Naive B cell (primary cell): ENCODE results near the gene XAB2. TPM values are rescaled to one million over a fixed set of nuclear protein-coding genes. Genes with fewer than 3 reads are reported as not detected.

Experiments used
- ATAC-seq, 2 donors: fragments of 150-1000 bp; cut with Tn5 transposase; 2 replicates each; pipeline ENCODE4 v1.10.0; 2021; ENCODE audit warnings: low read depth in 2 of 2, mild to moderate bottlenecking in 2 of 2, moderate library complexity in 2 of 2
- DNase-seq: peaks from one replicate; pipeline ENCODE4 v3.0.0; 2022
- H3K27ac Mint-ChIP-seq, 6 donors: one replicate each; pipeline ENCODE4 v1.8.0; 2020 to 2022; ENCODE audit warnings: mild to moderate bottlenecking in 6 of 6, mixed read lengths in 6 of 6, moderate library complexity in 5 of 6, inconsistent platforms in 2 of 6
- H3K27me3 Mint-ChIP-seq, 3 donors: one replicate each; pipeline ENCODE4 v1.8.0; 2021 to 2022; ENCODE audit warnings: mixed read lengths in 3 of 3, mild to moderate bottlenecking in 1 of 3
- H3K36me3 Mint-ChIP-seq, 2 donors: one replicate each; pipeline ENCODE4 v1.8.0; 2020 to 2022; ENCODE audit warnings: mixed read lengths in 2 of 2, inconsistent platforms in 1 of 2, mild to moderate bottlenecking in 1 of 2
- H3K4me1 Mint-ChIP-seq, 3 donors: one replicate each; pipeline ENCODE4 v1.8.0; 2020 to 2022; ENCODE audit warnings: mixed read lengths in 3 of 3, inconsistent platforms in 1 of 3, mild to moderate bottlenecking in 1 of 3, moderate library complexity in 1 of 3
- H3K4me3 Mint-ChIP-seq, 8 donors: one replicate each; pipeline ENCODE4 v1.8.0; 2020 to 2022; ENCODE audit warnings: mild to moderate bottlenecking in 8 of 8, mixed read lengths in 8 of 8, moderate library complexity in 8 of 8, inconsistent platforms in 2 of 8
- H3K9me3 Mint-ChIP-seq, 7 donors: one replicate each; pipeline ENCODE4 v1.8.0; 2020 to 2022; ENCODE audit warnings: mixed read lengths in 7 of 7, mild to moderate bottlenecking in 5 of 7, inconsistent platforms in 2 of 7, moderate library complexity in 1 of 7
- polyA plus RNA-seq, 6 donors: library from polyadenylated mRNA; unstranded; fragments of 300-500 nt; fragmentation: Illumina TruSeq; gene quantifications; one replicate each; pipeline ENCODE4 v1.2.3, GENCODE V29; 2021; ENCODE audit warnings: low read depth in 6 of 6

Gene XAB2
- 10 to 100 TPM in 2 of 6 donors, 1 to 10 TPM in 4; 3.2 to 21.7 (median 8.9) TPM for polyA plus RNA-seq

- Mint-ChIP-seq H3K9me3 (no peaks in the 10 kb centered on the region), H3K27ac (peak within 1 kb of the TSS; percentile 98 to 99 (median 99)), H3K4me1 (peaks cover 45 to 62% (median 49%) of the 10 kb centered on the region in 3 donors), H3K36me3 (peaks cover 0 to 11% of the 10 kb centered on the region in 2 donors), H3K27me3 (no peaks in the 10 kb centered on the region), H3K4me3 (peak within 1 kb of the TSS; percentile 93 to 100 (median 98))
- peak; percentile 94 for DNase-seq
- peak; percentile 97 to 98 for ATAC-seq
Observed at GRCh38 chr19:7629347-7630054, at the start of gene XAB2, which contains the start of gene PET100. XAB2 (minus strand) TSS chr19:7629545; CDS start chr19:7629527, 18 bp downstream. PET100 (plus strand) TSS chr19:7629793; CDS start chr19:7629834, 41 bp downstream.

GRCh38 chr19:7677669-7678311 lies 48.4 kb upstream of the XAB2 start:
- DNase-seq, result no peak
- Mint-ChIP-seq H3K27ac (peak overlapping the region; percentile 24 to 94 (median 67)), H3K4me1 (peaks cover 40 to 67% (median 53%) of the 10 kb centered on the region in 3 donors), H3K4me3 (peak overlapping the region in 3 of 8 donors; percentile 4 to 57 (median 20)), H3K27me3 (peaks cover 20 to 36% (median 26%) of the 10 kb centered on the region in 3 donors), H3K9me3 (peaks cover 0 to 10% (median 2%) of the 10 kb centered on the region in 7 donors), H3K36me3 (no peaks in the 10 kb centered on the region)
- no peak for ATAC-seq

GRCh38 chr19:7676854-7677253 lies 47.5 kb upstream of the XAB2 start, which contains the start of gene MCEMP1:
MCEMP1 (plus strand) TSS chr19:7677090; CDS start chr19:7677121, 31 bp downstream.
- peaks cover 27 to 40% (median 29%) of the 10 kb centered on the region in 3 donors for H3K27me3 Mint-ChIP-seq
- peak within 1 kb of the TSS; percentile 9 to 94 (median 80) for H3K27ac Mint-ChIP-seq
- DNase-seq, result no peak
- peaks cover 0 to 10% (median 2%) of the 10 kb centered on the region in 7 donors for H3K9me3 Mint-ChIP-seq
- peaks cover 36 to 61% (median 48%) of the 10 kb centered on the region in 3 donors for H3K4me1 Mint-ChIP-seq
- H3K36me3 Mint-ChIP-seq, result no peaks in the 10 kb centered on the region
- H3K4me3 Mint-ChIP-seq, result peak within 1 kb of the TSS; percentile 43 to 86 (median 60)
- ATAC-seq, result no peak

- Mint-ChIP-seq H3K36me3 (no peaks in the 10 kb centered on the region), H3K27me3 (peaks cover 30 to 45% (median 33%) of the 10 kb centered on the region in 3 donors), H3K9me3 (peaks cover 0 to 10% (median 2%) of the 10 kb centered on the region in 7 donors), H3K27ac (peak overlapping the region in 4 of 6 donors; percentile 9 to 81 (median 68)), H3K4me3 (peak overlapping the region in 7 of 8 donors; percentile 43 to 86 (median 59)), H3K4me1 (peaks cover 31 to 56% (median 44%) of the 10 kb centered on the region in 3 donors)
- ATAC-seq (no peak), DNase-seq (peak; percentile 39)
Observed at GRCh38 chr19:7676376-7676775, 47.0 kb upstream of the XAB2 start.

GRCh38 chr19:7674010-7675005 lies 45.0 kb upstream of the XAB2 start:
- ATAC-seq (no peak), DNase-seq (no peak)
- Mint-ChIP-seq H3K9me3 (peaks cover 0 to 10% (median 2%) of the 10 kb centered on the region in 7 donors), H3K27me3 (peaks cover 40 to 64% (median 48%) of the 10 kb centered on the region in 3 donors), H3K36me3 (no peaks in the 10 kb centered on the region), H3K27ac (no peak overlapping the region), H3K4me1 (peaks cover 32 to 51% (median 42%) of the 10 kb centered on the region in 3 donors), H3K4me3 (peak overlapping the region in 1 of 8 donors; percentile 35)

GRCh38 chr19:7672522-7672921 lies 43.2 kb upstream of the XAB2 start:
- H3K27me3 Mint-ChIP-seq, result peaks cover 39 to 74% (median 52%) of the 10 kb centered on the region in 3 donors
- H3K27ac Mint-ChIP-seq, result no peak overlapping the region
- H3K4me1 Mint-ChIP-seq, result peaks cover 27 to 38% (median 32%) of the 10 kb centered on the region in 3 donors
- H3K4me3 Mint-ChIP-seq, result no peak overlapping the region
- no peak for ATAC-seq
- no peaks in the 10 kb centered on the region for H3K36me3 Mint-ChIP-seq
- DNase-seq, result no peak
- peaks cover 0 to 10% (median 2%) of the 10 kb centered on the region in 7 donors for H3K9me3 Mint-ChIP-seq

GRCh38 chr19:7670790-7671189 lies 41.4 kb upstream of the XAB2 start:
- DNase-seq, result no peak
- ATAC-seq, result peak; percentile 17 to 29
- Mint-ChIP-seq H3K9me3 (peaks cover 0 to 10% (median 2%) of the 10 kb centered on the region in 7 donors), H3K4me1 (peaks cover 13 to 21% (median 14%) of the 10 kb centered on the region in 3 donors), H3K4me3 (peak overlapping the region in 4 of 8 donors; percentile 33 to 61 (median 54)), H3K27me3 (peaks cover 42 to 74% (median 52%) of the 10 kb centered on the region in 3 donors), H3K27ac (no peak overlapping the region), H3K36me3 (no peaks in the 10 kb centered on the region)

- ATAC-seq, result peak; percentile 52 to 65
- Mint-ChIP-seq H3K4me3 (peak overlapping the region; percentile 27 to 63 (median 58)), H3K36me3 (no peaks in the 10 kb centered on the region), H3K27ac (peak overlapping the region in 1 of 6 donors; percentile 83), H3K4me1 (peaks cover 12 to 18% (median 12%) of the 10 kb centered on the region in 3 donors), H3K9me3 (peaks cover 0 to 10% (median 2%) of the 10 kb centered on the region in 7 donors), H3K27me3 (peaks cover 43 to 74% (median 52%) of the 10 kb centered on the region in 3 donors)
- no peak for DNase-seq
Observed at GRCh38 chr19:7670150-7670783, 40.9 kb upstream of the XAB2 start.

GRCh38 chr19:7669641-7670040 lies 40.3 kb upstream of the XAB2 start:
- Mint-ChIP-seq H3K27me3 (peaks cover 42 to 72% (median 52%) of the 10 kb centered on the region in 3 donors), H3K27ac (peak overlapping the region in 2 of 6 donors; percentile 68 to 72), H3K4me3 (peak overlapping the region in 3 of 8 donors; percentile 16 to 65 (median 61)), H3K36me3 (no peaks in the 10 kb centered on the region), H3K4me1 (peaks cover 12 to 16% (median 12%) of the 10 kb centered on the region in 3 donors), H3K9me3 (peaks cover 0 to 9% (median 2%) of the 10 kb centered on the region in 7 donors)
- DNase-seq, result no peak
- ATAC-seq, result no peak

- Mint-ChIP-seq H3K27me3 (peaks cover 34 to 64% (median 52%) of the 10 kb centered on the region in 3 donors), H3K27ac (peak within 1 kb of the TSS in 2 of 6 donors; percentile 68 to 72), H3K4me1 (peaks cover 9 to 12% (median 12%) of the 10 kb centered on the region in 3 donors), H3K4me3 (peak within 1 kb of the TSS in 4 of 8 donors; percentile 26 to 65 (median 56)), H3K36me3 (no peaks in the 10 kb centered on the region), H3K9me3 (peaks cover 0 to 1% (median 0%) of the 10 kb centered on the region in 7 donors)
- no peak for ATAC-seq
- no peak for DNase-seq
Observed at GRCh38 chr19:7668842-7669241, 39.5 kb upstream of the XAB2 start, which contains the start of gene RETN. RETN (plus strand) TSS chr19:7669049; CDS start chr19:7669327, 278 bp downstream.

GRCh38 chr19:7665076-7665475 lies 35.7 kb upstream of the XAB2 start:
- no peaks in the 10 kb centered on the region for H3K36me3 Mint-ChIP-seq
- DNase-seq (no peak), ATAC-seq (no peak)
- H3K27ac Mint-ChIP-seq, result no peak overlapping the region
- peaks cover 2 to 6% (median 3%) of the 10 kb centered on the region in 3 donors for H3K4me1 Mint-ChIP-seq
- peaks cover 15 to 33% (median 22%) of the 10 kb centered on the region in 3 donors for H3K27me3 Mint-ChIP-seq
- H3K9me3 Mint-ChIP-seq, result no peaks in the 10 kb centered on the region
- H3K4me3 Mint-ChIP-seq, result no peak overlapping the region

GRCh38 chr19:7663706-7664105 lies 34.4 kb upstream of the XAB2 start:
- no peak for DNase-seq
- Mint-ChIP-seq H3K4me1 (no peaks in the 10 kb centered on the region), H3K9me3 (no peaks in the 10 kb centered on the region), H3K4me3 (no peak overlapping the region), H3K27ac (no peak overlapping the region), H3K27me3 (peaks cover 9 to 19% (median 10%) of the 10 kb centered on the region in 3 donors), H3K36me3 (no peaks in the 10 kb centered on the region)
- no peak for ATAC-seq
